ENCODE data around the gene OPRL1.

DNA sequence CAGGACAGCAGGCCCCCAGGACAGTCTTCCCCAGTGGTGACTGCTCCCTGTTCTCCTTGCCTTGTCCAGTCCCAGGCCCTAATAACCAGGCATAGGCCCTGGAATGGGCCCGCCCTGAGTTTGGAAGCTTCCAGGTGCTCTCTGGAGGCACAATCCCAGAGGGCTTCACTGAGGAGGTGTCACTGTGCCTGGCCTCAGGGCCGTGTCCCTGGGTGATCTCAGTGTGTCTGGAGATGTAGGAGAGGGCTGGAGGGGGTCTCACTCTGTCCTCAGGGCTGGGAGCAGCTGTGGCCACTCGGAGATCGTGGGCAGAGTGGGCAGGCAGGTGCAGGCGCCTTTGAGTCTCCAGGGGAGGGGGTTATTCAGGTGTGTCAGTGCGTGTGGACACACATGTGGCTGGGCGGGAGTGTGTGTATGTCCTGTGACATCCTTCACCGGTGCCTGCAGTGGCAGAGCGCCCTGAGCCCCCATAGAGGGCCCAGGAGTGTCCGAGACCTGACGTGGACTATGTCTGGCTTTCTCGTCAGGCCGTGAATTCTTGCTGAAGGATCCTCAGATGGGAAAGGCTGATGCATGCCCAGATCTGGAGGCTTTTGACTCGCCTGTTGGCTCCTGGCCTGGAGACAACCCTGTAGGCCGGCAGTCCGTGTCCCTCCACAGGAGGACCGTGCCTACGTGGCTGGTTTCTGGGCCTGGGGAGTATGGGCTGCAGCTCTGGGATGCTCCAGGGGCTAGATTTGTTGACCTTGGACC, 33.0 kb downstream of the OPRL1 start:
- TF ChIP-seq, protein P1, sequence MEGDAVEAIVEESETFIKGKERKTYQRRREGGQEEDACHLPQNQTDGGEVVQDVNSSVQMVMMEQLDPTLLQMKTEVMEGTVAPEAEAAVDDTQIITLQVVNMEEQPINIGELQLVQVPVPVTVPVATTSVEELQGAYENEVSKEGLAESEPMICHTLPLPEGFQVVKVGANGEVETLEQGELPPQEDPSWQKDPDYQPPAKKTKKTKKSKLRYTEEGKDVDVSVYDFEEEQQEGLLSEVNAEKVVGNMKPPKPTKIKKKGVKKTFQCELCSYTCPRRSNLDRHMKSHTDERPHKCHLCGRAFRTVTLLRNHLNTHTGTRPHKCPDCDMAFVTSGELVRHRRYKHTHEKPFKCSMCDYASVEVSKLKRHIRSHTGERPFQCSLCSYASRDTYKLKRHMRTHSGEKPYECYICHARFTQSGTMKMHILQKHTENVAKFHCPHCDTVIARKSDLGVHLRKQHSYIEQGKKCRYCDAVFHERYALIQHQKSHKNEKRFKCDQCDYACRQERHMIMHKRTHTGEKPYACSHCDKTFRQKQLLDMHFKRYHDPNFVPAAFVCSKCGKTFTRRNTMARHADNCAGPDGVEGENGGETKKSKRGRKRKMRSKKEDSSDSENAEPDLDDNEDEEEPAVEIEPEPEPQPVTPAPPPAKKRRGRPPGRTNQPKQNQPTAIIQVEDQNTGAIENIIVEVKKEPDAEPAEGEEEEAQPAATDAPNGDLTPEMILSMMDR (IDR thresholded peaks at IDR 0.05) = no peak
- no peak for TF ChIP-seq POLR2A (IDR thresholded peaks at IDR 0.05)

Measured in tibial nerve (tissue), 3 donors.